ENCODE measurements around the gene AK8. TPM values are rescaled to one million over a fixed set of nuclear protein-coding genes. Genes with fewer than 3 reads are reported as not detected.

Gene AK8
- total and polyA plus RNA-seq, 9 of the 15 experiments (the other 6 are each of a cell fraction or from before 2014, with no cell fraction given), result 0.06 to 0.37 TPM; not detected in 7

DNA sequence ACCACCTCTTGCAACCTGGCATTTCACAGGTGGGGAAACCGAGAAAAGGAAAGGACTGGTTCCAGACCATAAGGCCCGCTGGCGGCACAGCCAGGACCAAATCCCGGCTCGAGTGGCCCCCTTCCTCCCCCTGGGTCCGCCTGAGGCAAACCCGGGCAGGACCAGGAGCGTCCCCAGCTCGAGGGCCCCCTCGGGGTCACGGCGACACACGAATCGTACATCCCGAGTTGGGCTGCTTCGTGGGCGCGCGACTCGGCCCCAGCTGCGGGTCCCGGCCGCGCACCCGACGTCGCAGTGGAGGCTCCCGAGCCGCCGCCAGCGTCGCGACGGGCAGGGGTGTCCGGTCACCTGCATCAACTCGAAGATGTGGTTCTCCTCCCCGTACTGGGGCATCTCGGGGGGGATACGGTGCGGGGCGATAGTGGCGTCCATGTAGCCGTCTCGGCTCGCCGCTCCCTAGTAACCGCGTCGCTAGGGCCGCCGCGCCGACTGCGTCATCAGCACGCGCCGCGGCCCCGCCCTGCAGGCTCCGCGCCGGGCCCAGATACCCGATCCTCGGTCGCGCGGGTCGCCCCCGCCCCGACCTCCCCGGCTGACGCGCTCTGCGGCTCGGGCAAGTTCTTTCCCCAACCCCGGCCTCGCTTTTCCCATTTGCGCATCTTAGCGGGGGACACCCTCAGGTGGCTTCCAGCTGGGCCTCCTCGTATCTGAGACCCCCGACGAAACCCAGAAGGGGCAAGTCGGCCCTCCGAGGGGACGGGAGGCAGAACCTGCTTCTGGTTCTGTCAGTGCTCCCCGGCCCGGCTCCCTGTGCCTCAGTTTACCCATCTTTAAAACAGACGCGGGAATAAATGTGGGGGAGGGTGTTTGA, at the start of gene AK8 (continued):
- TF ChIP-seq IFI16 (CRISPR knock-in tag; IDR thresholded peaks at IDR 0.05), result no peak
- TF ChIP-seq, protein P1, sequence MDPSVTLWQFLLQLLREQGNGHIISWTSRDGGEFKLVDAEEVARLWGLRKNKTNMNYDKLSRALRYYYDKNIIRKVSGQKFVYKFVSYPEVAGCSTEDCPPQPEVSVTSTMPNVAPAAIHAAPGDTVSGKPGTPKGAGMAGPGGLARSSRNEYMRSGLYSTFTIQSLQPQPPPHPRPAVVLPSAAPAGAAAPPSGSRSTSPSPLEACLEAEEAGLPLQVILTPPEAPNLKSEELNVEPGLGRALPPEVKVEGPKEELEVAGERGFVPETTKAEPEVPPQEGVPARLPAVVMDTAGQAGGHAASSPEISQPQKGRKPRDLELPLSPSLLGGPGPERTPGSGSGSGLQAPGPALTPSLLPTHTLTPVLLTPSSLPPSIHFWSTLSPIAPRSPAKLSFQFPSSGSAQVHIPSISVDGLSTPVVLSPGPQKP (CRISPR knock-in tag; IDR thresholded peaks at IDR 0.05), result no peak
- TF ChIP-seq ZNF23 (CRISPR knock-in tag; IDR thresholded peaks at IDR 0.05), result no peak
- TF ChIP-seq, protein P2, sequence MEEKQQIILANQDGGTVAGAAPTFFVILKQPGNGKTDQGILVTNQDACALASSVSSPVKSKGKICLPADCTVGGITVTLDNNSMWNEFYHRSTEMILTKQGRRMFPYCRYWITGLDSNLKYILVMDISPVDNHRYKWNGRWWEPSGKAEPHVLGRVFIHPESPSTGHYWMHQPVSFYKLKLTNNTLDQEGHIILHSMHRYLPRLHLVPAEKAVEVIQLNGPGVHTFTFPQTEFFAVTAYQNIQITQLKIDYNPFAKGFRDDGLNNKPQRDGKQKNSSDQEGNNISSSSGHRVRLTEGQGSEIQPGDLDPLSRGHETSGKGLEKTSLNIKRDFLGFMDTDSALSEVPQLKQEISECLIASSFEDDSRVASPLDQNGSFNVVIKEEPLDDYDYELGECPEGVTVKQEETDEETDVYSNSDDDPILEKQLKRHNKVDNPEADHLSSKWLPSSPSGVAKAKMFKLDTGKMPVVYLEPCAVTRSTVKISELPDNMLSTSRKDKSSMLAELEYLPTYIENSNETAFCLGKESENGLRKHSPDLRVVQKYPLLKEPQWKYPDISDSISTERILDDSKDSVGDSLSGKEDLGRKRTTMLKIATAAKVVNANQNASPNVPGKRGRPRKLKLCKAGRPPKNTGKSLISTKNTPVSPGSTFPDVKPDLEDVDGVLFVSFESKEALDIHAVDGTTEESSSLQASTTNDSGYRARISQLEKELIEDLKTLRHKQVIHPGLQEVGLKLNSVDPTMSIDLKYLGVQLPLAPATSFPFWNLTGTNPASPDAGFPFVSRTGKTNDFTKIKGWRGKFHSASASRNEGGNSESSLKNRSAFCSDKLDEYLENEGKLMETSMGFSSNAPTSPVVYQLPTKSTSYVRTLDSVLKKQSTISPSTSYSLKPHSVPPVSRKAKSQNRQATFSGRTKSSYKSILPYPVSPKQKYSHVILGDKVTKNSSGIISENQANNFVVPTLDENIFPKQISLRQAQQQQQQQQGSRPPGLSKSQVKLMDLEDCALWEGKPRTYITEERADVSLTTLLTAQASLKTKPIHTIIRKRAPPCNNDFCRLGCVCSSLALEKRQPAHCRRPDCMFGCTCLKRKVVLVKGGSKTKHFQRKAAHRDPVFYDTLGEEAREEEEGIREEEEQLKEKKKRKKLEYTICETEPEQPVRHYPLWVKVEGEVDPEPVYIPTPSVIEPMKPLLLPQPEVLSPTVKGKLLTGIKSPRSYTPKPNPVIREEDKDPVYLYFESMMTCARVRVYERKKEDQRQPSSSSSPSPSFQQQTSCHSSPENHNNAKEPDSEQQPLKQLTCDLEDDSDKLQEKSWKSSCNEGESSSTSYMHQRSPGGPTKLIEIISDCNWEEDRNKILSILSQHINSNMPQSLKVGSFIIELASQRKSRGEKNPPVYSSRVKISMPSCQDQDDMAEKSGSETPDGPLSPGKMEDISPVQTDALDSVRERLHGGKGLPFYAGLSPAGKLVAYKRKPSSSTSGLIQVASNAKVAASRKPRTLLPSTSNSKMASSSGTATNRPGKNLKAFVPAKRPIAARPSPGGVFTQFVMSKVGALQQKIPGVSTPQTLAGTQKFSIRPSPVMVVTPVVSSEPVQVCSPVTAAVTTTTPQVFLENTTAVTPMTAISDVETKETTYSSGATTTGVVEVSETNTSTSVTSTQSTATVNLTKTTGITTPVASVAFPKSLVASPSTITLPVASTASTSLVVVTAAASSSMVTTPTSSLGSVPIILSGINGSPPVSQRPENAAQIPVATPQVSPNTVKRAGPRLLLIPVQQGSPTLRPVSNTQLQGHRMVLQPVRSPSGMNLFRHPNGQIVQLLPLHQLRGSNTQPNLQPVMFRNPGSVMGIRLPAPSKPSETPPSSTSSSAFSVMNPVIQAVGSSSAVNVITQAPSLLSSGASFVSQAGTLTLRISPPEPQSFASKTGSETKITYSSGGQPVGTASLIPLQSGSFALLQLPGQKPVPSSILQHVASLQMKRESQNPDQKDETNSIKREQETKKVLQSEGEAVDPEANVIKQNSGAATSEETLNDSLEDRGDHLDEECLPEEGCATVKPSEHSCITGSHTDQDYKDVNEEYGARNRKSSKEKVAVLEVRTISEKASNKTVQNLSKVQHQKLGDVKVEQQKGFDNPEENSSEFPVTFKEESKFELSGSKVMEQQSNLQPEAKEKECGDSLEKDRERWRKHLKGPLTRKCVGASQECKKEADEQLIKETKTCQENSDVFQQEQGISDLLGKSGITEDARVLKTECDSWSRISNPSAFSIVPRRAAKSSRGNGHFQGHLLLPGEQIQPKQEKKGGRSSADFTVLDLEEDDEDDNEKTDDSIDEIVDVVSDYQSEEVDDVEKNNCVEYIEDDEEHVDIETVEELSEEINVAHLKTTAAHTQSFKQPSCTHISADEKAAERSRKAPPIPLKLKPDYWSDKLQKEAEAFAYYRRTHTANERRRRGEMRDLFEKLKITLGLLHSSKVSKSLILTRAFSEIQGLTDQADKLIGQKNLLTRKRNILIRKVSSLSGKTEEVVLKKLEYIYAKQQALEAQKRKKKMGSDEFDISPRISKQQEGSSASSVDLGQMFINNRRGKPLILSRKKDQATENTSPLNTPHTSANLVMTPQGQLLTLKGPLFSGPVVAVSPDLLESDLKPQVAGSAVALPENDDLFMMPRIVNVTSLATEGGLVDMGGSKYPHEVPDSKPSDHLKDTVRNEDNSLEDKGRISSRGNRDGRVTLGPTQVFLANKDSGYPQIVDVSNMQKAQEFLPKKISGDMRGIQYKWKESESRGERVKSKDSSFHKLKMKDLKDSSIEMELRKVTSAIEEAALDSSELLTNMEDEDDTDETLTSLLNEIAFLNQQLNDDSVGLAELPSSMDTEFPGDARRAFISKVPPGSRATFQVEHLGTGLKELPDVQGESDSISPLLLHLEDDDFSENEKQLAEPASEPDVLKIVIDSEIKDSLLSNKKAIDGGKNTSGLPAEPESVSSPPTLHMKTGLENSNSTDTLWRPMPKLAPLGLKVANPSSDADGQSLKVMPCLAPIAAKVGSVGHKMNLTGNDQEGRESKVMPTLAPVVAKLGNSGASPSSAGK (IDR thresholded peaks at IDR 0.05), result no peak
- no peak for TF ChIP-seq MBD2 (IDR thresholded peaks at IDR 0.05; ENCODE audit: borderline replicate concordance, low read depth)
- TF ChIP-seq CBFA2T2 (conservative IDR thresholded peaks at IDR 0.05), result no peak
- TF ChIP-seq NCOA1 (IDR thresholded peaks at IDR 0.05; ENCODE audit: low read depth), result no peak
- TF ChIP-seq DPF2 (IDR thresholded peaks at IDR 0.05), result no peak
- TF ChIP-seq NFIX (CRISPR knock-in tag; IDR thresholded peaks at IDR 0.05; ENCODE audit: low read depth), result no peak
- no peak for TF ChIP-seq XRCC5 (IDR thresholded peaks at IDR 0.05; ENCODE audit: low read depth, low read length)
- TF ChIP-seq, protein P3, sequence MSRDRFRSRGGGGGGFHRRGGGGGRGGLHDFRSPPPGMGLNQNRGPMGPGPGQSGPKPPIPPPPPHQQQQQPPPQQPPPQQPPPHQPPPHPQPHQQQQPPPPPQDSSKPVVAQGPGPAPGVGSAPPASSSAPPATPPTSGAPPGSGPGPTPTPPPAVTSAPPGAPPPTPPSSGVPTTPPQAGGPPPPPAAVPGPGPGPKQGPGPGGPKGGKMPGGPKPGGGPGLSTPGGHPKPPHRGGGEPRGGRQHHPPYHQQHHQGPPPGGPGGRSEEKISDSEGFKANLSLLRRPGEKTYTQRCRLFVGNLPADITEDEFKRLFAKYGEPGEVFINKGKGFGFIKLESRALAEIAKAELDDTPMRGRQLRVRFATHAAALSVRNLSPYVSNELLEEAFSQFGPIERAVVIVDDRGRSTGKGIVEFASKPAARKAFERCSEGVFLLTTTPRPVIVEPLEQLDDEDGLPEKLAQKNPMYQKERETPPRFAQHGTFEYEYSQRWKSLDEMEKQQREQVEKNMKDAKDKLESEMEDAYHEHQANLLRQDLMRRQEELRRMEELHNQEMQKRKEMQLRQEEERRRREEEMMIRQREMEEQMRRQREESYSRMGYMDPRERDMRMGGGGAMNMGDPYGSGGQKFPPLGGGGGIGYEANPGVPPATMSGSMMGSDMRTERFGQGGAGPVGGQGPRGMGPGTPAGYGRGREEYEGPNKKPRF (IDR thresholded peaks at IDR 0.05; ENCODE audit: low read depth, low read length), result no peak
- no peak for TF ChIP-seq SAFB (IDR thresholded peaks at IDR 0.05; ENCODE audit: borderline replicate concordance, low read depth, low read length)
- peak; percentile 95 for TF ChIP-seq RB1 (IDR thresholded peaks at IDR 0.05; ENCODE audit: low read depth)

Measured in K562 (cell line).